HK-2 (cell line): Measurements from ENCODE around the gene CDH13.

Experiments
- DNase-seq: peaks from one replicate; pipeline ENCODE4 v3.0.0-alpha.2; 2018; ENCODE audit not compliant: unreplicated experiment

The CDH13 gene

GRCh38 chr16:83231729-83232128, 605.0 kb downstream of the CDH13 start:
- DNase-seq = no peak

- DNase-seq = no peak
Observed at GRCh38 chr16:83233153-83233552, 606.4 kb downstream of the CDH13 start.

GRCh38 chr16:83238949-83239691, 612.4 kb downstream of the CDH13 start:
- no peak for DNase-seq

- DNase-seq = no peak
Observed at GRCh38 chr16:83244057-83244456, 617.3 kb downstream of the CDH13 start.

GRCh38 chr16:83245061-83245460, 618.3 kb downstream of the CDH13 start:
- DNase-seq = no peak

- DNase-seq = no peak
Observed at GRCh38 chr16:83247767-83248372, 621.1 kb downstream of the CDH13 start.

GRCh38 chr16:83248735-83249463, 622.1 kb downstream of the CDH13 start:
- no peak for DNase-seq

GRCh38 chr16:83253521-83253920, 626.8 kb downstream of the CDH13 start:
- DNase-seq = no peak

- no peak for DNase-seq
Observed at GRCh38 chr16:83258366-83258928, 631.7 kb downstream of the CDH13 start.

GRCh38 chr16:83266848-83267553, 640.2 kb downstream of the CDH13 start:
- no peak for DNase-seq

GRCh38 chr16:83268169-83268568, 641.4 kb downstream of the CDH13 start:
- no peak for DNase-seq

- no peak for DNase-seq
Observed at GRCh38 chr16:83269048-83269447, 642.3 kb downstream of the CDH13 start.

GRCh38 chr16:83269541-83269940, 642.8 kb downstream of the CDH13 start:
- DNase-seq = no peak

GRCh38 chr16:83270061-83270460, 643.3 kb downstream of the CDH13 start:
- DNase-seq = no peak

GRCh38 chr16:83270640-83271039, 643.9 kb downstream of the CDH13 start:
- DNase-seq = no peak

GRCh38 chr16:83271123-83271522, 644.4 kb downstream of the CDH13 start:
- no peak for DNase-seq

- DNase-seq = no peak
Observed at GRCh38 chr16:83271970-83272575, 645.3 kb downstream of the CDH13 start.

- DNase-seq = no peak
Observed at GRCh38 chr16:83272843-83273242, 646.1 kb downstream of the CDH13 start.

GRCh38 chr16:83273504-83274173, 646.9 kb downstream of the CDH13 start:
- no peak for DNase-seq

- no peak for DNase-seq
Observed at GRCh38 chr16:83279251-83279650, 652.5 kb downstream of the CDH13 start.

- DNase-seq = no peak
Observed at GRCh38 chr16:83285921-83286320, 659.2 kb downstream of the CDH13 start.
